NCI-H774 (cell line): ENCODE results near the gene ARHGAP8.
"Not testable (repeated sequence)": the region's sequence is repeated elsewhere in the genome, so short reads cannot be mapped to it uniquely, and the experiment has no call there.

Source experiments
- DNase-seq: peaks from one replicate; lab custom pipeline; 2025; lab: John Stamatoyannopoulos, UW

The ARHGAP8 gene

GRCh38 chr22:44773082-44773481 lies 20.7 kb downstream of the ARHGAP8 start:
- no peak for DNase-seq

- DNase-seq, result no peak
These were observed 23.5 kb downstream of the ARHGAP8 start for GRCh38 chr22:44775862-44776261.

- DNase-seq, result no peak
These were observed 24.4 kb downstream of the ARHGAP8 start for GRCh38 chr22:44776605-44777363.

- DNase-seq, result no peak
These were observed 25.0 kb downstream of the ARHGAP8 start for GRCh38 chr22:44777364-44777755.

GRCh38 chr22:44780876-44781449 lies 28.6 kb downstream of the ARHGAP8 start:
- DNase-seq, result no peak

- DNase-seq, result no peak
These were observed 30.1 kb downstream of the ARHGAP8 start for GRCh38 chr22:44782363-44782963.

- no peak for DNase-seq
These were observed 30.7 kb downstream of the ARHGAP8 start for GRCh38 chr22:44783091-44783490.

- DNase-seq, result no peak
These were observed 31.2 kb downstream of the ARHGAP8 start for GRCh38 chr22:44783581-44783980.

- no peak for DNase-seq
These were observed 33.8 kb downstream of the ARHGAP8 start for GRCh38 chr22:44786136-44786535.

GRCh38 chr22:44786610-44787009 lies 34.2 kb downstream of the ARHGAP8 start:
- DNase-seq, result no peak

- DNase-seq, result no peak
These were observed 35.5 kb downstream of the ARHGAP8 start for GRCh38 chr22:44787832-44788231.

GRCh38 chr22:44793106-44793505 lies 40.7 kb downstream of the ARHGAP8 start:
- DNase-seq, result no peak

GRCh38 chr22:44793506-44794172 lies 41.3 kb downstream of the ARHGAP8 start:
- DNase-seq, result no peak

- no peak for DNase-seq
These were observed 43.6 kb downstream of the ARHGAP8 start for GRCh38 chr22:44795701-44796630.

- no peak for DNase-seq
These were observed 44.9 kb downstream of the ARHGAP8 start for GRCh38 chr22:44797181-44797725.

GRCh38 chr22:44799077-44799945 lies 46.9 kb downstream of the ARHGAP8 start:
- DNase-seq, result no peak

- DNase-seq, result not testable (repeated sequence)
These were observed 47.7 kb downstream of the ARHGAP8 start for GRCh38 chr22:44799946-44800634.

- DNase-seq, result no peak
These were observed 49.1 kb downstream of the ARHGAP8 start for GRCh38 chr22:44801476-44801875.

- DNase-seq, result no peak
These were observed 49.8 kb downstream of the ARHGAP8 start for GRCh38 chr22:44802071-44802700.
